GM12864 (cell line): ENCODE measurements around the gene PDE4B.

Experiments
- DNase-seq: peaks from one replicate; pipeline ENCODE4 v3.0.0-alpha.2; 2011; ENCODE audit warnings: low read depth
- H3K4me3 ChIP-seq: 2 replicates; pipeline ENCODE4 v1.5.1; 2011; ENCODE audit warnings: mild to moderate bottlenecking, low read depth, low read length, control low read depth
- CTCF ChIP-seq: IDR thresholded peaks from 2 replicates; pipeline ENCODE4 v1.5.1; 2011; ENCODE audit warnings: low read depth, mild to moderate bottlenecking, moderate library complexity, low read length, control low read depth, inconsistent platforms; ENCODE audit errors: missing control alignments

Gene PDE4B

GRCh38 chr1:66292944-66293343, 500.2 kb downstream of the PDE4B start:
- DNase-seq, result no peak
- no peak overlapping the region for H3K4me3 ChIP-seq
- TF ChIP-seq CTCF, result no peak

GRCh38 chr1:66294707-66295370, 502.1 kb downstream of the PDE4B start:
- H3K4me3 ChIP-seq, result no peak overlapping the region
- no peak for TF ChIP-seq CTCF
- DNase-seq, result no peak

- H3K4me3 ChIP-seq, result no peak overlapping the region
- TF ChIP-seq CTCF, result no peak
- no peak for DNase-seq
Measured at GRCh38 chr1:66295803-66296202, 503.1 kb downstream of the PDE4B start.

- no peak overlapping the region for H3K4me3 ChIP-seq
- TF ChIP-seq CTCF, result no peak
- no peak for DNase-seq
Measured at GRCh38 chr1:66296370-66296769, 503.7 kb downstream of the PDE4B start.

GRCh38 chr1:66296951-66297350, 504.3 kb downstream of the PDE4B start:
- no peak for DNase-seq
- no peak for TF ChIP-seq CTCF
- no peak overlapping the region for H3K4me3 ChIP-seq

- H3K4me3 ChIP-seq, result no peak overlapping the region
- no peak for TF ChIP-seq CTCF
- DNase-seq, result no peak
Measured at GRCh38 chr1:66298464-66298863, 505.8 kb downstream of the PDE4B start.

GRCh38 chr1:66300280-66300971, 507.7 kb downstream of the PDE4B start:
- H3K4me3 ChIP-seq, result no peak overlapping the region
- no peak for TF ChIP-seq CTCF
- DNase-seq, result no peak
